ENCODE data around the gene PIGM.

DNA sequence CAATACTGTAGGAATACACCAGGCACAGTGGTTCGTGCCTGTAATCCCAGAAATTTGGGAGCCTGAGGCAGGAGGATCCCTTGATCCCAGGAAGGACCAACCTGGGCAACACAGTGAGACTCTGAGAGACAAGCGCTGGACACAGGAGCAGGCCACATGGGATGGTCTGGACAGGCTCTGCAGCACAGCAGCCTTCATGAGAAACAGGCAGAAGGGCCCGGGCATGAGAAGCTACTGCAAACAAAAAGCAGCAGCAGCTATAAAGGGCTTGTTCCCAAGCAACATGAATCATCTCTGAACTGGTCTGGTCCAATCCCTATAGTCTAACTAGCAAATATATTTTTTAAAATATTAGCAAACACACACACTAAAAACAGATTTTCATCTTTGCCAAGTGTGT, 42.2 kb downstream of the PIGM start:
- TF ChIP-seq, protein P1, sequence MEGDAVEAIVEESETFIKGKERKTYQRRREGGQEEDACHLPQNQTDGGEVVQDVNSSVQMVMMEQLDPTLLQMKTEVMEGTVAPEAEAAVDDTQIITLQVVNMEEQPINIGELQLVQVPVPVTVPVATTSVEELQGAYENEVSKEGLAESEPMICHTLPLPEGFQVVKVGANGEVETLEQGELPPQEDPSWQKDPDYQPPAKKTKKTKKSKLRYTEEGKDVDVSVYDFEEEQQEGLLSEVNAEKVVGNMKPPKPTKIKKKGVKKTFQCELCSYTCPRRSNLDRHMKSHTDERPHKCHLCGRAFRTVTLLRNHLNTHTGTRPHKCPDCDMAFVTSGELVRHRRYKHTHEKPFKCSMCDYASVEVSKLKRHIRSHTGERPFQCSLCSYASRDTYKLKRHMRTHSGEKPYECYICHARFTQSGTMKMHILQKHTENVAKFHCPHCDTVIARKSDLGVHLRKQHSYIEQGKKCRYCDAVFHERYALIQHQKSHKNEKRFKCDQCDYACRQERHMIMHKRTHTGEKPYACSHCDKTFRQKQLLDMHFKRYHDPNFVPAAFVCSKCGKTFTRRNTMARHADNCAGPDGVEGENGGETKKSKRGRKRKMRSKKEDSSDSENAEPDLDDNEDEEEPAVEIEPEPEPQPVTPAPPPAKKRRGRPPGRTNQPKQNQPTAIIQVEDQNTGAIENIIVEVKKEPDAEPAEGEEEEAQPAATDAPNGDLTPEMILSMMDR (IDR thresholded peaks at IDR 0.05; ENCODE audit: insufficient read depth, low read length), result no peak
- no peak for TF ChIP-seq POLR2AphosphoS5 (IDR thresholded peaks at IDR 0.05; ENCODE audit: low read depth)
- TF ChIP-seq, protein P2, sequence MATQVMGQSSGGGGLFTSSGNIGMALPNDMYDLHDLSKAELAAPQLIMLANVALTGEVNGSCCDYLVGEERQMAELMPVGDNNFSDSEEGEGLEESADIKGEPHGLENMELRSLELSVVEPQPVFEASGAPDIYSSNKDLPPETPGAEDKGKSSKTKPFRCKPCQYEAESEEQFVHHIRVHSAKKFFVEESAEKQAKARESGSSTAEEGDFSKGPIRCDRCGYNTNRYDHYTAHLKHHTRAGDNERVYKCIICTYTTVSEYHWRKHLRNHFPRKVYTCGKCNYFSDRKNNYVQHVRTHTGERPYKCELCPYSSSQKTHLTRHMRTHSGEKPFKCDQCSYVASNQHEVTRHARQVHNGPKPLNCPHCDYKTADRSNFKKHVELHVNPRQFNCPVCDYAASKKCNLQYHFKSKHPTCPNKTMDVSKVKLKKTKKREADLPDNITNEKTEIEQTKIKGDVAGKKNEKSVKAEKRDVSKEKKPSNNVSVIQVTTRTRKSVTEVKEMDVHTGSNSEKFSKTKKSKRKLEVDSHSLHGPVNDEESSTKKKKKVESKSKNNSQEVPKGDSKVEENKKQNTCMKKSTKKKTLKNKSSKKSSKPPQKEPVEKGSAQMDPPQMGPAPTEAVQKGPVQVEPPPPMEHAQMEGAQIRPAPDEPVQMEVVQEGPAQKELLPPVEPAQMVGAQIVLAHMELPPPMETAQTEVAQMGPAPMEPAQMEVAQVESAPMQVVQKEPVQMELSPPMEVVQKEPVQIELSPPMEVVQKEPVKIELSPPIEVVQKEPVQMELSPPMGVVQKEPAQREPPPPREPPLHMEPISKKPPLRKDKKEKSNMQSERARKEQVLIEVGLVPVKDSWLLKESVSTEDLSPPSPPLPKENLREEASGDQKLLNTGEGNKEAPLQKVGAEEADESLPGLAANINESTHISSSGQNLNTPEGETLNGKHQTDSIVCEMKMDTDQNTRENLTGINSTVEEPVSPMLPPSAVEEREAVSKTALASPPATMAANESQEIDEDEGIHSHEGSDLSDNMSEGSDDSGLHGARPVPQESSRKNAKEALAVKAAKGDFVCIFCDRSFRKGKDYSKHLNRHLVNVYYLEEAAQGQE (IDR thresholded peaks at IDR 0.05; ENCODE audit: insufficient replicate concordance, low read depth), result no peak
